ENCODE results near the gene WFDC1. TPM values are rescaled to one million over a fixed set of nuclear protein-coding genes. Genes with fewer than 3 reads are reported as not detected.

The WFDC1 gene
- polyA plus RNA-seq, 1 of the 3 experiments (the other 2 are of a cell fraction) = 0.03 TPM

DNA sequence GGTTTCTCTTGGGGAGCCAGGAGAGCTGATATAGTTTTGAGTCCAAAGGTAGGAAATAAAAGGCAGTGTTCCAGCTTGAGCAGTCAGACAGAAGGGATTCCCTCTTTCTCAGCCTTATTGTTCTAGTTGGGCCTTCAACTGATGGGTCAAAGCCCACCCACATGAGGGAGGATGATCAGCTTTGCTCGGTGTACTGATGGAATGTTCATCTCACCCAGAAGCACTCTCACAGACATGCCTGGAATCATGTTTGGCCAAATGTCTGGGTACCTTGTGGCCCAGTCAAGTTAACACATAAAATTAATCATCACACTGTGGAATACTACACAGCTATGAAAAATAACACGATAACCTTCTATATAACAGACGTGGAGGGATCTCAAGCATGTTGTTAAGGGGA is 31.7 kb upstream of the WFDC1 start:
- Histone ChIP-seq H2AFZ (ENCODE audit: low read depth) (no peak overlapping the region), H3K79me2 (ENCODE audit: insufficient read depth) (no peaks in the 10 kb centered on the region), H3K9me3 (no peaks in the 10 kb centered on the region), H3K9ac (no peak overlapping the region), H3K36me3 (replicated peaks in 1 of 2; ENCODE audit: control insufficient read depth in 1 of 2, insufficient read depth in 2 of 2, low read length in 1 of 2) (no peaks in the 10 kb centered on the region), H3F3A (replicated peaks; ENCODE audit: insufficient read depth) (no peaks in the 10 kb centered on the region), H3K4me2 (no peak overlapping the region), H3K27ac (ENCODE audit: low read depth in 2 of 2, low read length in 1 of 2) (no peak overlapping the region), H3K4me1 (ENCODE audit: control insufficient read depth in 1 of 2, insufficient read depth in 2 of 2, low read depth in 1 of 2, low read length in 1 of 2) (peaks cover 0 to 4% of the 10 kb centered on the region in 2 experiments; a peak in 1 of 4 replicates), H3K4me3 (ENCODE audit: low read depth in 2 of 2, low read length in 1 of 2) (no peak overlapping the region), H3K27me3 (ENCODE audit: insufficient read depth) (peaks cover 8% of the 10 kb centered on the region; the same call in 1 of the 2 replicates), H4K20me1 (ENCODE audit: insufficient read depth) (no peaks in the 10 kb centered on the region), H3K9me2 (no peaks in the 10 kb centered on the region)
- CTCF ChIA-PET = interaction anchor here (1.0 to 2.0 kb wide), 3 partner anchors 14 to 221 kb away, joined by 3 to 13 read pairs (median 7); no protein-coding TSS in a partner anchor
- POLR2A ChIA-PET = no interaction called here
- TF ChIP-seq SIN3A (IDR thresholded peaks at IDR 0.05; ENCODE audit: borderline replicate concordance, low read depth, low read length) = no peak
- no peak for TF ChIP-seq JUND (IDR thresholded peaks at IDR 0.05)
- TF ChIP-seq GATA2 (CRISPR knock-in tag; IDR thresholded peaks at IDR 0.05) = no peak
- TF ChIP-seq USF1 (IDR thresholded peaks at IDR 0.05; ENCODE audit: borderline replicate concordance, low read depth) = no peak
- TF ChIP-seq REST (IDR thresholded peaks at IDR 0.05; ENCODE audit: low read depth, low read length) = no peak
- no peak for TF ChIP-seq MXI1 (IDR thresholded peaks at IDR 0.05; ENCODE audit: low read depth, low read length)
- no peak for TF ChIP-seq RXRA (IDR thresholded peaks at IDR 0.05; ENCODE audit: borderline replicate concordance, low read depth)
- WGBS (ENCODE audit: low lambda C conversion rate) = 71% methylated on average over 3 of the region's 3 CpGs
- DNase-seq = no peak

GRCh38 chr16:84266451-84266850 is 28.2 kb upstream of the WFDC1 start:
- no peak overlapping the region for H3K4me2 ChIP-seq
- 7% methylated on average over 3 of the region's 4 CpGs for WGBS (ENCODE audit: low lambda C conversion rate)
- no peaks in the 10 kb centered on the region for H3K9me2 ChIP-seq
- H3K9ac ChIP-seq = no peak overlapping the region
- DNase-seq = peak; percentile 85
- H3K9me3 ChIP-seq = no peaks in the 10 kb centered on the region
- no peaks in the 10 kb centered on the region for H3K79me2 ChIP-seq (ENCODE audit: insufficient read depth)
- peaks cover 0 to 4% of the 10 kb centered on the region in 2 experiments; a peak in 1 of 4 replicates for H3K4me1 ChIP-seq (ENCODE audit: control insufficient read depth in 1 of 2, insufficient read depth in 2 of 2, low read depth in 1 of 2, low read length in 1 of 2)
- no peaks in the 10 kb centered on the region for H3K36me3 ChIP-seq (replicated peaks in 1 of 2; ENCODE audit: control insufficient read depth in 1 of 2, insufficient read depth in 2 of 2, low read length in 1 of 2)
- H3K4me3 ChIP-seq (ENCODE audit: low read depth in 2 of 2, low read length in 1 of 2) = no peak overlapping the region
- H3K27me3 ChIP-seq (ENCODE audit: insufficient read depth) = no peaks in the 10 kb centered on the region; the same call in 1 of the 2 replicates
- no peaks in the 10 kb centered on the region for H3F3A ChIP-seq (replicated peaks; ENCODE audit: insufficient read depth)
- no peaks in the 10 kb centered on the region for H4K20me1 ChIP-seq (ENCODE audit: insufficient read depth)
- H3K27ac ChIP-seq (ENCODE audit: low read depth in 2 of 2, low read length in 1 of 2) = no peak overlapping the region
- H2AFZ ChIP-seq (ENCODE audit: low read depth) = peak overlapping the region; percentile 71; the same call in 1 of the 2 replicates
- ChIA-PET CTCF (interaction anchor here (1.1 to 5.7 kb wide), 5 partner anchors 11 to 244 kb away, joined by 3 to 49 read pairs (median 3); no protein-coding TSS in a partner anchor), POLR2A (no interaction called here)
- TF ChIP-seq, protein P1, sequence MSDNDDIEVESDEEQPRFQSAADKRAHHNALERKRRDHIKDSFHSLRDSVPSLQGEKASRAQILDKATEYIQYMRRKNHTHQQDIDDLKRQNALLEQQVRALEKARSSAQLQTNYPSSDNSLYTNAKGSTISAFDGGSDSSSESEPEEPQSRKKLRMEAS (IDR thresholded peaks at IDR 0.05; ENCODE audit: low read depth) = no peak
- TF ChIP-seq ELF1 (IDR thresholded peaks at IDR 0.05) (no peak), USF1 (IDR thresholded peaks at IDR 0.05; ENCODE audit: borderline replicate concordance, low read depth) (peak; percentile 96), YY1 (IDR thresholded peaks at IDR 0.05; ENCODE audit: low read depth) (no peak), RAD21 (IDR thresholded peaks at IDR 0.05; ENCODE audit: low read length) (no peak), TCF12 (IDR thresholded peaks at IDR 0.05) (no peak), JUND (IDR thresholded peaks at IDR 0.05) (no peak), CHD2 (IDR thresholded peaks at IDR 0.05; ENCODE audit: low read length, partially characterized antibody) (peak; percentile 81), EP300 (IDR thresholded peaks at IDR 0.05; ENCODE audit: borderline replicate concordance in 1 of 2, low read depth in 1 of 2, low read length in 1 of 2) (no peak), MXI1 (IDR thresholded peaks at IDR 0.05; ENCODE audit: low read depth, low read length) (no peak), SIN3A (IDR thresholded peaks at IDR 0.05; ENCODE audit: borderline replicate concordance, low read depth, low read length) (no peak)
- TF ChIP-seq, protein P2, sequence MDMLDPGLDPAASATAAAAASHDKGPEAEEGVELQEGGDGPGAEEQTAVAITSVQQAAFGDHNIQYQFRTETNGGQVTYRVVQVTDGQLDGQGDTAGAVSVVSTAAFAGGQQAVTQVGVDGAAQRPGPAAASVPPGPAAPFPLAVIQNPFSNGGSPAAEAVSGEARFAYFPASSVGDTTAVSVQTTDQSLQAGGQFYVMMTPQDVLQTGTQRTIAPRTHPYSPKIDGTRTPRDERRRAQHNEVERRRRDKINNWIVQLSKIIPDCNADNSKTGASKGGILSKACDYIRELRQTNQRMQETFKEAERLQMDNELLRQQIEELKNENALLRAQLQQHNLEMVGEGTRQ (IDR thresholded peaks at IDR 0.05; ENCODE audit: borderline replicate concordance, low read depth, low read length) = peak; percentile 77; the same call in 1 of the 2 replicates
- TF ChIP-seq, protein P3, sequence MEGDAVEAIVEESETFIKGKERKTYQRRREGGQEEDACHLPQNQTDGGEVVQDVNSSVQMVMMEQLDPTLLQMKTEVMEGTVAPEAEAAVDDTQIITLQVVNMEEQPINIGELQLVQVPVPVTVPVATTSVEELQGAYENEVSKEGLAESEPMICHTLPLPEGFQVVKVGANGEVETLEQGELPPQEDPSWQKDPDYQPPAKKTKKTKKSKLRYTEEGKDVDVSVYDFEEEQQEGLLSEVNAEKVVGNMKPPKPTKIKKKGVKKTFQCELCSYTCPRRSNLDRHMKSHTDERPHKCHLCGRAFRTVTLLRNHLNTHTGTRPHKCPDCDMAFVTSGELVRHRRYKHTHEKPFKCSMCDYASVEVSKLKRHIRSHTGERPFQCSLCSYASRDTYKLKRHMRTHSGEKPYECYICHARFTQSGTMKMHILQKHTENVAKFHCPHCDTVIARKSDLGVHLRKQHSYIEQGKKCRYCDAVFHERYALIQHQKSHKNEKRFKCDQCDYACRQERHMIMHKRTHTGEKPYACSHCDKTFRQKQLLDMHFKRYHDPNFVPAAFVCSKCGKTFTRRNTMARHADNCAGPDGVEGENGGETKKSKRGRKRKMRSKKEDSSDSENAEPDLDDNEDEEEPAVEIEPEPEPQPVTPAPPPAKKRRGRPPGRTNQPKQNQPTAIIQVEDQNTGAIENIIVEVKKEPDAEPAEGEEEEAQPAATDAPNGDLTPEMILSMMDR (IDR thresholded peaks at IDR 0.05) = no peak
- TF ChIP-seq, protein P4, sequence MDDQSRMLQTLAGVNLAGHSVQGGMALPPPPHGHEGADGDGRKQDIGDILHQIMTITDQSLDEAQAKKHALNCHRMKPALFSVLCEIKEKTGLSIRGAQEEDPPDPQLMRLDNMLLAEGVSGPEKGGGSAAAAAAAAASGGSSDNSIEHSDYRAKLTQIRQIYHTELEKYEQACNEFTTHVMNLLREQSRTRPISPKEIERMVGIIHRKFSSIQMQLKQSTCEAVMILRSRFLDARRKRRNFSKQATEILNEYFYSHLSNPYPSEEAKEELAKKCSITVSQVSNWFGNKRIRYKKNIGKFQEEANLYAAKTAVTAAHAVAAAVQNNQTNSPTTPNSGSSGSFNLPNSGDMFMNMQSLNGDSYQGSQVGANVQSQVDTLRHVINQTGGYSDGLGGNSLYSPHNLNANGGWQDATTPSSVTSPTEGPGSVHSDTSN (IDR thresholded peaks at IDR 0.05) = no peak
